Liver (tissue), 9 donors: ENCODE measurements around the gene OSGIN1. TPM values are rescaled to one million over a fixed set of nuclear protein-coding genes. Genes with fewer than 3 reads are reported as not detected.
A peak's percentile ranks its signal among the peaks of the same experiment; 100 is the strongest.

ENCODE experiments used
- DNase-seq: peaks from one replicate; pipeline ENCODE4 v3.0.0-alpha.2; 2017; ENCODE audit warnings: low spot score
- H3K27ac ChIP-seq, 2 donors: one replicate each; pipeline ENCODE4 v1.7.0; 2013; ENCODE audit warnings: inconsistent platforms in 2 of 2, low read length in 2 of 2, control low read depth in 1 of 2, low read depth in 1 of 2, mild to moderate bottlenecking in 1 of 2
- H3K27me3 ChIP-seq, 4 donors: one replicate each; pipeline versions ENCODE4 v1.6.1 to v1.7.0; 2013; ENCODE audit warnings: low read length in 3 of 4, inconsistent platforms in 1 of 4, mild to moderate bottlenecking in 1 of 4, moderate library complexity in 1 of 4; ENCODE audit not compliant: control insufficient read depth in 4 of 4, insufficient read depth in 4 of 4
- H3K36me3 ChIP-seq, 4 donors: one replicate each; pipeline versions ENCODE4 v1.6.1 to v1.7.0; 2013; ENCODE audit warnings: low read length in 3 of 4, mild to moderate bottlenecking in 3 of 4, low read depth in 1 of 4, moderate library complexity in 1 of 4; ENCODE audit not compliant: control insufficient read depth in 4 of 4, insufficient read depth in 3 of 4
- H3K4me1 ChIP-seq, 4 donors: one replicate each; pipeline versions ENCODE4 v1.6.1 to v1.7.0; 2013; ENCODE audit warnings: low read length in 3 of 4, mild to moderate bottlenecking in 3 of 4, moderate library complexity in 1 of 4; ENCODE audit not compliant: control insufficient read depth in 4 of 4, insufficient read depth in 4 of 4
- H3K4me3 ChIP-seq, 3 donors: one replicate each; pipeline versions ENCODE4 v1.6.1 to v1.7.0; 2013; ENCODE audit warnings: low read length in 3 of 3, control low read depth in 1 of 3, low read depth in 1 of 3, mild to moderate bottlenecking in 1 of 3
- H3K9ac ChIP-seq, 2 donors: one replicate each; pipeline ENCODE4 v1.7.0; 2013; ENCODE audit warnings: low read length in 2 of 2, mild to moderate bottlenecking in 2 of 2, moderate library complexity in 2 of 2, control low read depth in 1 of 2, low read depth in 1 of 2
- H3K9me3 ChIP-seq, 4 donors: one replicate each; pipeline versions ENCODE4 v1.6.1 to v1.7.0; 2013; ENCODE audit warnings: low read length in 3 of 4; ENCODE audit not compliant: control insufficient read depth in 4 of 4
- CTCF ChIP-seq: fragments of 150-350 bp; IDR thresholded peaks from 2 replicates; pipeline ENCODE4 v1.5.1; 2017; ENCODE audit warnings: improper control_type of control experiment, low read depth, low read length; ENCODE audit not compliant: missing input control
- FOXA1 ChIP-seq: IDR thresholded peaks from 2 replicates; pipeline ENCODE4 v1.6.1; 2016; ENCODE audit warnings: antibody characterized with exemption
- GABPA ChIP-seq, 2 donors: IDR thresholded peaks in 1 of 2; conservative IDR thresholded peaks in 1 of 2; 2 replicates each; pipeline ENCODE4 v1.6.1; 2016; ENCODE audit warnings: antibody characterized with exemption in 2 of 2, mild to moderate bottlenecking in 1 of 2, moderate library complexity in 1 of 2
- HNF4A ChIP-seq, 2 donors: conservative IDR thresholded peaks; 2 replicates each; pipeline ENCODE4 v1.6.1; 2016; ENCODE audit warnings: antibody characterized with exemption in 2 of 2, mild to moderate bottlenecking in 2 of 2
- HNF4G ChIP-seq: IDR thresholded peaks from 2 replicates; pipeline ENCODE4 v1.6.1; 2016; ENCODE audit warnings: antibody characterized with exemption
- JUND ChIP-seq, 2 donors: IDR thresholded peaks; 2 replicates each; pipeline ENCODE4 v1.6.1; 2016; ENCODE audit warnings: antibody characterized with exemption in 2 of 2
- MAX ChIP-seq: IDR thresholded peaks from 2 replicates; pipeline ENCODE4 v1.6.1; 2016; ENCODE audit warnings: antibody characterized with exemption
- RAD21 ChIP-seq, 2 donors: IDR thresholded peaks; 2 replicates each; pipeline ENCODE4 v1.6.1; 2016; ENCODE audit warnings: antibody characterized with exemption in 2 of 2, mild to moderate bottlenecking in 2 of 2
- SP1 ChIP-seq: IDR thresholded peaks from 2 replicates; pipeline ENCODE4 v1.6.1; 2018; ENCODE audit warnings: antibody characterized with exemption, mild to moderate bottlenecking
- TAF1 ChIP-seq: conservative IDR thresholded peaks from 2 replicates; pipeline ENCODE4 v1.6.1; 2016; ENCODE audit warnings: antibody characterized with exemption, mild to moderate bottlenecking
- ZBTB33 ChIP-seq: IDR thresholded peaks from 2 replicates; pipeline ENCODE4 v1.6.1; 2016; ENCODE audit warnings: antibody characterized with exemption
- WGBS: extraction: QIAGEN DNeasy Blood & Tissue Kit; methylation state at CpG from one replicate; pipeline ENCODE4 v1.1.7; 2013; 5-methylcytosine and 5-hydroxymethylcytosine counted together
- polyA plus RNA-seq, 2 donors: library from polyadenylated mRNA; stranded (reverse) in 1 of 2; unstranded in 1 of 2; fragments of 200-250 nt in 1 of 2; fragments of >200 nt in 1 of 2; fragmentation: Nextera tagmentation in 1 of 2; extraction: Ambion mirVana in 1 of 2; gene quantifications; one replicate each; pipeline versions ENCODE4 v1.2.1 to v1.2.3, GENCODE V29; 2013 to 2015
- total RNA-seq, 2 donors: library from RNA; depleted of rRNA; stranded (reverse); fragments of >200 nt; gene quantifications; one replicate each; pipeline ENCODE4 v1.2.3, GENCODE V29; 2014
- donor health status: healthy.
- donor health status: healthy.
- donor health status: healthy.
- donor health status: healthy.
- donor health status: healthy.

The OSGIN1 gene
- total and polyA plus RNA-seq, 4 donors: 7.1 to 90.4 (median 60.4) TPM

- no peak overlapping the region for H3K4me3 ChIP-seq
- 46% methylated on average over 2 of the region's 2 CpGs for WGBS
- no peak for TF ChIP-seq JUND (IDR thresholded peaks at IDR 0.05)
- H3K4me1 ChIP-seq: peaks cover 0 to 7% (median 1%) of the 10 kb centered on the region in 4 donors
- no peak for DNase-seq
- no peaks in the 10 kb centered on the region for H3K9me3 ChIP-seq
- no peak overlapping the region for H3K27ac ChIP-seq
- no peaks in the 10 kb centered on the region for H3K27me3 ChIP-seq
- H3K36me3 ChIP-seq: peaks cover 6 to 38% (median 26%) of the 10 kb centered on the region in 4 donors
- no peak overlapping the region for H3K9ac ChIP-seq
Observed at GRCh38 chr16:83967091-83967490, 14.1 kb downstream of the OSGIN1 start.

GRCh38 chr16:83967838-83968305, 14.8 kb downstream of the OSGIN1 start, which contains the start of gene NECAB2:
TSS of gene NECAB2 (plus strand) at chr16:83968244. CDS start at chr16:83968649, 405 bp downstream.
- Histone ChIP-seq H3K27ac (no peak within 1 kb of the TSS), H3K4me1 (peaks cover 0 to 7% (median 1%) of the 10 kb centered on the region in 4 donors), H3K4me3 (peak within 1 kb of the TSS in 1 of 3 donors; percentile 38), H3K9ac (no peak within 1 kb of the TSS), H3K27me3 (no peaks in the 10 kb centered on the region), H3K9me3 (no peaks in the 10 kb centered on the region), H3K36me3 (peaks cover 4 to 32% (median 21%) of the 10 kb centered on the region in 4 donors)
- DNase-seq: no peak
- 8% methylated on average over 35 of the region's 35 CpGs for WGBS
- TF ChIP-seq CTCF (peak; percentile 44), TAF1 (no peak), RAD21 (IDR thresholded peaks at IDR 0.05) (peak; percentile 24 to 48)

- Histone ChIP-seq H3K9ac (no peak overlapping the region), H3K4me3 (peak overlapping the region in 1 of 3 donors; percentile 38), H3K4me1 (peaks cover 0 to 7% (median 1%) of the 10 kb centered on the region in 4 donors), H3K27me3 (no peaks in the 10 kb centered on the region), H3K36me3 (peaks cover 4 to 27% (median 17%) of the 10 kb centered on the region in 4 donors), H3K9me3 (no peaks in the 10 kb centered on the region), H3K27ac (no peak overlapping the region)
- no peak for DNase-seq
- TF ChIP-seq HNF4A (conservative IDR thresholded peaks at IDR 0.05) (no peak), MAX (no peak), SP1 (no peak), GABPA (IDR thresholded peaks at IDR 0.05 in 1 of 2, conservative IDR thresholded peaks at IDR 0.05 in 1 of 2) (no peak), ZBTB33 (no peak), HNF4G (no peak), FOXA1 (no peak)
- WGBS: 5% methylated on average over 87 of the region's 87 CpGs
Observed at GRCh38 chr16:83968306-83968851, 15.3 kb downstream of the OSGIN1 start.
